DMS153 treated with DMSO at 0.1 percent for 48 hours (cell line): ENCODE results near the gene PRXL2C.
"Not testable (repeated sequence)": the region's sequence is repeated elsewhere in the genome, so short reads cannot be mapped to it uniquely, and the experiment has no call there.

Source experiments
- DNase-seq: peaks from one replicate; lab custom pipeline; 2025; ENCODE audit not compliant: unreplicated experiment; lab: John Stamatoyannopoulos, UW

The PRXL2C gene

GRCh38 chr9:96655198-96655851, at the start of gene PRXL2C:
TSS of gene PRXL2C (minus strand) at chr9:96655317. CDS start at chr9:96655281, 36 bp downstream.
- DNase-seq = no peak

GRCh38 chr9:96700721-96701375, 45.7 kb upstream of the PRXL2C start:
- not testable (repeated sequence) for DNase-seq

GRCh38 chr9:96691326-96691725, 36.2 kb upstream of the PRXL2C start:
- DNase-seq = no peak

- DNase-seq = no peak
Observed at GRCh38 chr9:96688745-96689464, 33.8 kb upstream of the PRXL2C start.

GRCh38 chr9:96688187-96688586, 33.1 kb upstream of the PRXL2C start:
- DNase-seq = peak; percentile 17

- DNase-seq = peak; percentile 51
Observed at GRCh38 chr9:96686638-96687335, 31.7 kb upstream of the PRXL2C start.

- DNase-seq = no peak
Observed at GRCh38 chr9:96680812-96681499, 25.8 kb upstream of the PRXL2C start.

- no peak for DNase-seq
Observed at GRCh38 chr9:96674906-96675538, 19.9 kb upstream of the PRXL2C start.

- not testable (repeated sequence) for DNase-seq
Observed at GRCh38 chr9:96673786-96674185, 18.7 kb upstream of the PRXL2C start.

GRCh38 chr9:96668868-96669534, 13.9 kb upstream of the PRXL2C start:
- DNase-seq = no peak

GRCh38 chr9:96667363-96667728, 12.2 kb upstream of the PRXL2C start:
- DNase-seq = no peak

- DNase-seq = not testable (repeated sequence)
Observed at GRCh38 chr9:96666653-96667362, 11.7 kb upstream of the PRXL2C start.

GRCh38 chr9:96665789-96666188, 10.7 kb upstream of the PRXL2C start:
- no peak for DNase-seq

- DNase-seq = no peak
Observed at GRCh38 chr9:96663506-96664120, 8.5 kb upstream of the PRXL2C start.

GRCh38 chr9:96661711-96662110, 6.6 kb upstream of the PRXL2C start:
- DNase-seq = no peak

GRCh38 chr9:96660692-96661248, 5.7 kb upstream of the PRXL2C start:
- DNase-seq = no peak

GRCh38 chr9:96654450-96655197, 493 bp downstream of the PRXL2C start:
- DNase-seq = peak; percentile 55

GRCh38 chr9:96651626-96652025, 3.5 kb downstream of the PRXL2C start:
- DNase-seq = no peak
